ENCODE results near the gene GALNS. TPM values are rescaled to one million over a fixed set of nuclear protein-coding genes. Genes with fewer than 3 reads are reported as not detected.

GALNS gene
- total and polyA plus RNA-seq, 2 donors (not counting 1 experiment from before 2014, with no cell fraction given): 45.5 to 68.4 TPM

- POLR2A ChIA-PET: no interaction called here
- H3K4me3 ChIP-seq (ENCODE audit: control extremely low read depth in 1 of 5, extremely low read depth in 1 of 5, insufficient read depth in 1 of 5, low read depth in 2 of 5, low read length in 4 of 5): no peak overlapping the region
- H3K27ac ChIP-seq (ENCODE audit: low read length in 2 of 2): no peak overlapping the region
- no peak for TF ChIP-seq EZH2 (IDR thresholded peaks at IDR 0.05; ENCODE audit: borderline replicate concordance, insufficient read depth, low read depth, low read length, poor library complexity, severe bottlenecking)
- TF ChIP-seq, protein P1, sequence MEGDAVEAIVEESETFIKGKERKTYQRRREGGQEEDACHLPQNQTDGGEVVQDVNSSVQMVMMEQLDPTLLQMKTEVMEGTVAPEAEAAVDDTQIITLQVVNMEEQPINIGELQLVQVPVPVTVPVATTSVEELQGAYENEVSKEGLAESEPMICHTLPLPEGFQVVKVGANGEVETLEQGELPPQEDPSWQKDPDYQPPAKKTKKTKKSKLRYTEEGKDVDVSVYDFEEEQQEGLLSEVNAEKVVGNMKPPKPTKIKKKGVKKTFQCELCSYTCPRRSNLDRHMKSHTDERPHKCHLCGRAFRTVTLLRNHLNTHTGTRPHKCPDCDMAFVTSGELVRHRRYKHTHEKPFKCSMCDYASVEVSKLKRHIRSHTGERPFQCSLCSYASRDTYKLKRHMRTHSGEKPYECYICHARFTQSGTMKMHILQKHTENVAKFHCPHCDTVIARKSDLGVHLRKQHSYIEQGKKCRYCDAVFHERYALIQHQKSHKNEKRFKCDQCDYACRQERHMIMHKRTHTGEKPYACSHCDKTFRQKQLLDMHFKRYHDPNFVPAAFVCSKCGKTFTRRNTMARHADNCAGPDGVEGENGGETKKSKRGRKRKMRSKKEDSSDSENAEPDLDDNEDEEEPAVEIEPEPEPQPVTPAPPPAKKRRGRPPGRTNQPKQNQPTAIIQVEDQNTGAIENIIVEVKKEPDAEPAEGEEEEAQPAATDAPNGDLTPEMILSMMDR (IDR thresholded peaks at IDR 0.05): no peak
- CTCF ChIA-PET: no interaction called here
- no peak overlapping the region for H3K4me2 ChIP-seq (replicated peaks; ENCODE audit: low read depth, low read length, poor library complexity, severe bottlenecking)
- H3K27me3 ChIP-seq (replicated peaks in 1 of 4; ENCODE audit: control extremely low read depth in 1 of 4, control insufficient read depth in 3 of 4, insufficient read depth in 4 of 4, low read length in 3 of 4): peaks cover 0 to 34% (median 4%) of the 10 kb centered on the region in 4 experiments
- DNase-seq (no peak), ATAC-seq (ENCODE audit: low read depth) (no peak)
- intact Hi-C loops (cut with micrococcal nuclease): no loop called here
- peaks cover 13 to 19% of the 10 kb centered on the region in 2 donors for H3K4me1 ChIP-seq (ENCODE audit: control insufficient read depth in 2 of 2, insufficient read depth in 2 of 2, low read length in 2 of 2)
- H3K27ac Mint-ChIP-seq: no peak overlapping the region
- 93% methylated on average over 9 of the region's 9 CpGs for WGBS (ENCODE audit: insufficient coverage)
- no peaks in the 10 kb centered on the region for H3K9me3 Mint-ChIP-seq (ENCODE audit: insufficient read depth)
- H3K79me2 ChIP-seq (ENCODE audit: control insufficient read depth, insufficient read depth, low read length): no peaks in the 10 kb centered on the region
- no peak overlapping the region for H3K9ac ChIP-seq (ENCODE audit: low read length)
- H3K4me3 Mint-ChIP-seq: no peak overlapping the region
- peaks cover 19% of the 10 kb centered on the region for H4K20me1 ChIP-seq (ENCODE audit: control insufficient read depth, insufficient read depth, low read length, poor library complexity, severe bottlenecking)
- H3K9me3 ChIP-seq (ENCODE audit: control extremely low read depth in 1 of 3, control insufficient read depth in 2 of 3, insufficient read depth in 1 of 3, low read length in 2 of 3): peaks cover 0 to 1% (median 0%) of the 10 kb centered on the region in 3 donors
- H3K4me1 Mint-ChIP-seq: peaks cover 11% of the 10 kb centered on the region
- H2AFZ ChIP-seq (ENCODE audit: insufficient read depth, low read depth, low read length, poor library complexity, severe bottlenecking): no peak overlapping the region
- peaks cover 10% of the 10 kb centered on the region for H3K27me3 Mint-ChIP-seq
- H3K36me3 ChIP-seq (replicated peaks in 1 of 2; ENCODE audit: control extremely low read depth in 1 of 2, control insufficient read depth in 1 of 2, extremely low read depth in 1 of 2, insufficient read depth in 2 of 2, low read length in 1 of 2): peaks cover 0 to 6% of the 10 kb centered on the region in 2 experiments
Measured at GRCh38 chr16:88869673-88869980, 12.9 kb upstream of the GALNS start.

DNA sequence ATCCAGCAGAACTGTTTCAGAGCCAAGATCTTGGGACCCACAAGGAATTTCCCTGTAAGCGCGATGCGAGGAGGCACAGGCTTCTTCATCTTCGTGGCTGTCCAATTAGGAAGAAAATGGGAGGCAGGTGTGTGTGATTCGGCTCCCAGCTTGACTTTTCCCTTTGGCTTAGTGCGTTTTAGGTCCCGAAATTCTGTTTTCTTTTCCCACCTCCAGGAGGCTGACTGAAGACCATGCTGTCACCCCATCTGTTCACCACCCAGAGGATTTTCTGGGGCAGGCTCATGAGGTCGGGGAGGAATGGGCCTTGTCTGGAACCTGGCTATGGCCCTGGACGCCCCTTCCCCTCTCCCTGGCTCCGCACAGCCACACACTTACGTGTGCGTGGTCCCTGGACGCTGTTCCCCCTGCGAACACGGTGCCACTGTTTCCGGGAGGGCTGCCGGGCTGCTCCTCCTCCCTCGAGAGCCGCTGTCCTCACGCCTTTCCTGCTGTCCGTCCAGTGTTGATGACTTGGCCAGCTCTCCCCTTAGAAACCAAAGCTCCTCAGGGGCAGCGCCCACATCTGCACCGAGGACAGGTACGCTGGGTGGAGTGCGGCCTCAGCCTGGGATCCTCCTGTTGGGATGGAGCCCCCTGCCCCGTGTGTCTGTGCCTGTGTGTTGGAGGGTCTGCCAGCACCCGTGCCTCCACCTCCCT lies 12.4 kb upstream of the GALNS start:
- Histone ChIP-seq H4K20me1 (ENCODE audit: control insufficient read depth, insufficient read depth, low read length, poor library complexity, severe bottlenecking) (peaks cover 14% of the 10 kb centered on the region), H3K4me1 (ENCODE audit: control insufficient read depth in 2 of 2, insufficient read depth in 2 of 2, low read length in 2 of 2) (peaks cover 13 to 19% of the 10 kb centered on the region in 2 donors), H3K27ac (ENCODE audit: low read length in 2 of 2) (no peak overlapping the region), H3K27me3 (replicated peaks in 1 of 4; ENCODE audit: control extremely low read depth in 1 of 4, control insufficient read depth in 3 of 4, insufficient read depth in 4 of 4, low read length in 3 of 4) (peaks cover 0 to 34% (median 4%) of the 10 kb centered on the region in 4 experiments), H3K9ac (ENCODE audit: low read length) (no peak overlapping the region), H3K4me3 (ENCODE audit: control extremely low read depth in 1 of 5, extremely low read depth in 1 of 5, insufficient read depth in 1 of 5, low read depth in 2 of 5, low read length in 4 of 5) (no peak overlapping the region), H3K9me3 (ENCODE audit: control extremely low read depth in 1 of 3, control insufficient read depth in 2 of 3, insufficient read depth in 1 of 3, low read length in 2 of 3) (no peaks in the 10 kb centered on the region), H2AFZ (ENCODE audit: insufficient read depth, low read depth, low read length, poor library complexity, severe bottlenecking) (no peak overlapping the region), H3K4me2 (replicated peaks; ENCODE audit: low read depth, low read length, poor library complexity, severe bottlenecking) (no peak overlapping the region), H3K36me3 (replicated peaks in 1 of 2; ENCODE audit: control extremely low read depth in 1 of 2, control insufficient read depth in 1 of 2, extremely low read depth in 1 of 2, insufficient read depth in 2 of 2, low read length in 1 of 2) (peaks cover 0 to 1% of the 10 kb centered on the region in 2 experiments), H3K79me2 (ENCODE audit: control insufficient read depth, insufficient read depth, low read length) (no peaks in the 10 kb centered on the region)
- ChIA-PET CTCF (no interaction called here), POLR2A (no interaction called here)
- intact Hi-C loops (cut with micrococcal nuclease): no loop called here
- WGBS (ENCODE audit: insufficient coverage): 94% methylated on average over 23 of the region's 27 CpGs
- Mint-ChIP-seq H3K4me3 (no peak overlapping the region), H3K9me3 (ENCODE audit: insufficient read depth) (no peaks in the 10 kb centered on the region), H3K27ac (no peak overlapping the region), H3K4me1 (peaks cover 11% of the 10 kb centered on the region), H3K27me3 (peaks cover 10% of the 10 kb centered on the region)
- TF ChIP-seq EZH2 (IDR thresholded peaks at IDR 0.05; ENCODE audit: borderline replicate concordance, insufficient read depth, low read depth, low read length, poor library complexity, severe bottlenecking): no peak
- TF ChIP-seq, protein P1 (IDR thresholded peaks at IDR 0.05): no peak
- no peak for ATAC-seq (ENCODE audit: low read depth)
- DNase-seq: no peak

Measured in B cell (primary cell).